WTC11 (cell line): ENCODE data around the gene SLC5A5. TPM values are rescaled to one million over a fixed set of nuclear protein-coding genes. Genes with fewer than 3 reads are reported as not detected.

Experiments
- ATAC-seq: fragments of 200-7000 bp; cut with Tn5 transposase; 2 replicates; pipeline ENCODE4 v1.10.0; 2021; ENCODE audit warnings: mild to moderate bottlenecking, moderate library complexity
- CTCF ChIA-PET: fragments of 300-600 bp; sonication (Branson Sonifier 250); formaldehyde crosslinking; loops from one replicate; lab custom pipeline; 2021; ENCODE audit warnings: antibody characterized with exemption; lab: Charles Lee
- POLR2A ChIA-PET: fragments of 350-600 bp; sonication (Branson Sonifier 250); formaldehyde crosslinking; loops from one replicate; lab custom pipeline; 2021; ENCODE audit warnings: antibody characterized with exemption; lab: Charles Lee
- DNase-seq: peaks from one replicate; pipeline ENCODE4 v3.0.0; 2021; ENCODE audit warnings: low spot score
- H3K27ac Mint-ChIP-seq: 2 replicates; pipeline ENCODE4 v1.8.0; 2021; ENCODE audit warnings: mixed read lengths
- H3K27me3 Mint-ChIP-seq: 2 replicates; pipeline ENCODE4 v1.8.0; 2021; ENCODE audit warnings: low read depth, mild to moderate bottlenecking, moderate library complexity, mixed read lengths
- H3K36me3 Mint-ChIP-seq: 2 replicates; pipeline ENCODE4 v1.8.0; 2021; ENCODE audit warnings: mixed read lengths
- H3K4me1 Mint-ChIP-seq: 2 replicates; pipeline ENCODE4 v1.8.0; 2022; ENCODE audit warnings: mixed read lengths
- H3K4me3 Mint-ChIP-seq: 2 replicates; pipeline ENCODE4 v1.8.0; 2021; ENCODE audit warnings: mild to moderate bottlenecking, moderate library complexity, mixed read lengths
- H3K9me3 Mint-ChIP-seq: 2 replicates; pipeline ENCODE4 v1.8.0; 2021; ENCODE audit warnings: mixed read lengths
- ATF1 ChIP-seq: sonication (generic); formaldehyde crosslinking; IDR thresholded peaks from 2 replicates; pipeline ENCODE4 v1.8.1; 2023; ENCODE audit warnings: mild to moderate bottlenecking, moderate library complexity, missing genetic modification reagents
- CBFB ChIP-seq: sonication (generic); formaldehyde crosslinking; IDR thresholded peaks from 2 replicates; pipeline ENCODE4 v1.8.1; 2022; ENCODE audit warnings: mild to moderate bottlenecking, low read depth, missing genetic modification reagents
- CREM ChIP-seq: sonication (generic); formaldehyde crosslinking; IDR thresholded peaks from 2 replicates; pipeline ENCODE4 v1.8.1; 2022; ENCODE audit warnings: mild to moderate bottlenecking, missing genetic modification reagents, moderate library complexity
- ELF4 ChIP-seq: sonication (generic); formaldehyde crosslinking; IDR thresholded peaks from 2 replicates; pipeline ENCODE4 v1.8.1; 2022; ENCODE audit warnings: low read depth, mild to moderate bottlenecking, moderate library complexity, missing genetic modification reagents
- EMX1 ChIP-seq: fragments of 250-450 bp; sonication (Bioruptor Pico); IDR thresholded peaks from 2 replicates; pipeline ENCODE4 v1.8.0; 2021; ENCODE audit warnings: mild to moderate bottlenecking
- FOXK1 ChIP-seq: sonication (generic); formaldehyde crosslinking; IDR thresholded peaks from 2 replicates; pipeline ENCODE4 v1.8.0; 2022; ENCODE audit warnings: mild to moderate bottlenecking, moderate library complexity, missing genetic modification reagents
- GABPB1 ChIP-seq: sonication (generic); formaldehyde crosslinking; IDR thresholded peaks from 2 replicates; pipeline ENCODE4 v1.8.1; 2023; ENCODE audit warnings: mild to moderate bottlenecking, missing genetic modification reagents
- IRF2 ChIP-seq: sonication (generic); formaldehyde crosslinking; IDR thresholded peaks from 2 replicates; pipeline ENCODE4 v1.8.0; 2022; ENCODE audit warnings: low read depth, missing genetic modification reagents, borderline replicate concordance
- JAZF1 ChIP-seq: fragments of 250-450 bp; sonication (Bioruptor Pico); IDR thresholded peaks from 2 replicates; pipeline ENCODE4 v1.9.0; 2021; ENCODE audit warnings: moderate library complexity, mild to moderate bottlenecking, inconsistent platforms
- SMAD3 ChIP-seq: sonication (generic); formaldehyde crosslinking; IDR thresholded peaks from 2 replicates; pipeline ENCODE4 v1.8.0; 2022; ENCODE audit warnings: missing genetic modification reagents, mild to moderate bottlenecking, borderline replicate concordance
- TEAD1 ChIP-seq: sonication (generic); formaldehyde crosslinking; IDR thresholded peaks from 2 replicates; pipeline ENCODE4 v1.8.0; 2022; ENCODE audit warnings: mild to moderate bottlenecking, missing genetic modification reagents
- TEAD4 ChIP-seq: sonication (generic); formaldehyde crosslinking; IDR thresholded peaks from 2 replicates; pipeline ENCODE4 v1.8.0; 2022; ENCODE audit warnings: mild to moderate bottlenecking, missing genetic modification reagents
- TP53 ChIP-seq: sonication (generic); formaldehyde crosslinking; IDR thresholded peaks from 2 replicates; pipeline ENCODE4 v1.8.1; 2023; ENCODE audit warnings: mild to moderate bottlenecking, missing genetic modification reagents
- ZBTB21 ChIP-seq: sonication (generic); formaldehyde crosslinking; IDR thresholded peaks from 2 replicates; pipeline ENCODE4 v1.8.1; 2023; ENCODE audit warnings: mild to moderate bottlenecking, missing genetic modification reagents, borderline replicate concordance
- ZNF232 ChIP-seq: sonication (generic); formaldehyde crosslinking; IDR thresholded peaks from 2 replicates; pipeline ENCODE4 v1.8.0; 2022; ENCODE audit warnings: mild to moderate bottlenecking, missing genetic modification reagents
- ZNF263 ChIP-seq: sonication (generic); formaldehyde crosslinking; IDR thresholded peaks from 2 replicates; pipeline ENCODE4 v1.8.1; 2022; ENCODE audit warnings: low read depth, mild to moderate bottlenecking, moderate library complexity, missing genetic modification reagents
- ZNF317 ChIP-seq: sonication (generic); formaldehyde crosslinking; IDR thresholded peaks from 2 replicates; pipeline ENCODE4 v1.8.1; 2023; ENCODE audit warnings: low read depth, mild to moderate bottlenecking, moderate library complexity, missing genetic modification reagents, borderline replicate concordance
- ZNF416 ChIP-seq: fragments of 250-450 bp; sonication (Bioruptor Pico); IDR thresholded peaks from 2 replicates; pipeline ENCODE4 v1.9.0; 2021; ENCODE audit warnings: mild to moderate bottlenecking, inconsistent platforms
- ZNF671 ChIP-seq: fragments of 250-450 bp; sonication (Bioruptor Pico); IDR thresholded peaks from 2 replicates; pipeline ENCODE4 v1.8.0; 2021; ENCODE audit warnings: mild to moderate bottlenecking
- total RNA-seq: library from RNA; stranded (reverse); gene quantifications from 3 replicates; pipeline ENCODE4 v1.2.3, GENCODE V29; 2021
- TF ChIP-seq, protein P1 (sequence below): fragments of 250-450 bp; sonication (Bioruptor Pico); IDR thresholded peaks from 2 replicates; pipeline ENCODE4 v1.8.0; 2021; ENCODE audit warnings: mild to moderate bottlenecking
- TF ChIP-seq, protein P2 (sequence below): fragments of 250-450 bp; sonication (Bioruptor Pico); IDR thresholded peaks from 2 replicates; pipeline ENCODE4 v1.9.0; 2021; ENCODE audit warnings: moderate library complexity, mild to moderate bottlenecking, inconsistent platforms, borderline replicate concordance
- TF ChIP-seq, protein P3 (sequence below): sonication (generic); formaldehyde crosslinking; IDR thresholded peaks from 2 replicates; pipeline ENCODE4 v1.8.1; 2022; ENCODE audit warnings: missing genetic modification reagents, borderline replicate concordance
- TF ChIP-seq, protein P4 (sequence below): sonication (generic); formaldehyde crosslinking; IDR thresholded peaks from 2 replicates; pipeline ENCODE4 v1.8.1; 2023; ENCODE audit warnings: mild to moderate bottlenecking, missing genetic modification reagents
- TF ChIP-seq, protein P5 (sequence below): sonication (generic); formaldehyde crosslinking; IDR thresholded peaks from 2 replicates; pipeline ENCODE4 v1.8.1; 2023; ENCODE audit warnings: mild to moderate bottlenecking, moderate library complexity, missing genetic modification reagents
- TF ChIP-seq, protein P6 (sequence below): sonication (generic); formaldehyde crosslinking; IDR thresholded peaks from 2 replicates; pipeline ENCODE4 v1.8.1; 2022; ENCODE audit warnings: low read depth, mild to moderate bottlenecking, moderate library complexity, missing genetic modification reagents, borderline replicate concordance

Gene SLC5A5
- total RNA-seq, 1 experiment from 2014 or later: 2.5 TPM

DNA sequence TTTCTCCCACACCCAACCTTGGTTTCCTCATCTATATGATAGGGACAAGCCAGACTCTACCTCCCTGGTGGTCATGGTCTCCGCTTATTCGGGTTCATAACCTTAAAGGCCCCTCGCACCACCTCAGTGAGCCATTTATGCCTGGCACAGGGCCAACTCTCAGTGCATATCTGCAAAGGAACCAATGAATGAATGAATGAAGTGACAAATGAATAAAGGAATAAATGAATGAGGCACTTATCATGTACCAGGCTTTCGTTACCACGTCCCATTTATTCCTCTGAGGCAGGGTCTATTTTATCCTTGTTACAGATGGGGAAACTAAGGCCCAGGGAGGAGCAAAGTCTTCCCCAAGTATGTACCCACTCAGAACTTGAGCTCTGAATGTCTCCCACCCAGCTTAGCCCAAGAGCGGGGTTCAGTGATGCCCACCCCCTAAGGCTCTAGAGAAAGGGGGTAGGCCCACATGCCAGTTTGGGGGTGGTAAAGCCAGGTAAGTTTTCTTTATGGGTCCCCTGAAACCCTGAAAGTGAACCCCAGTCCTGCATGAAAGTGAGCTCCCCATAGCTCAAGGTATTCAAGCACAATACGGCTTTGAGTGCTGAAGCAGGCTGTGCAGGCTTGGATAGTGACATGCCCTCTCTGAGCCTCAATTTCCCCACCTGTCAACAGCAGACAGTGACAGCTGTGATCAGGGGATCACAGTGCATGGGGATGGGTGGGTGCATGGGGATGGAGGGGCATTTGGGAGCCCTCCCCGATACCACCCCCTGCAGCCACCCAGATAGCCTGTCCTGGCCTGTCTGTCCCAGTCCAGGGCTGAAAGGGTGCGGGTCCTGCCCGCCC, 490 bp upstream of the SLC5A5 start (continued):
- TF ChIP-seq, protein P1, sequence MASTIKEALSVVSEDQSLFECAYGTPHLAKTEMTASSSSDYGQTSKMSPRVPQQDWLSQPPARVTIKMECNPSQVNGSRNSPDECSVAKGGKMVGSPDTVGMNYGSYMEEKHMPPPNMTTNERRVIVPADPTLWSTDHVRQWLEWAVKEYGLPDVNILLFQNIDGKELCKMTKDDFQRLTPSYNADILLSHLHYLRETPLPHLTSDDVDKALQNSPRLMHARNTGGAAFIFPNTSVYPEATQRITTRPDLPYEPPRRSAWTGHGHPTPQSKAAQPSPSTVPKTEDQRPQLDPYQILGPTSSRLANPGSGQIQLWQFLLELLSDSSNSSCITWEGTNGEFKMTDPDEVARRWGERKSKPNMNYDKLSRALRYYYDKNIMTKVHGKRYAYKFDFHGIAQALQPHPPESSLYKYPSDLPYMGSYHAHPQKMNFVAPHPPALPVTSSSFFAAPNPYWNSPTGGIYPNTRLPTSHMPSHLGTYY (CRISPR knock-in tag): no peak
- no peak for TF ChIP-seq TP53 (CRISPR knock-in tag)
- TF ChIP-seq, protein P2, sequence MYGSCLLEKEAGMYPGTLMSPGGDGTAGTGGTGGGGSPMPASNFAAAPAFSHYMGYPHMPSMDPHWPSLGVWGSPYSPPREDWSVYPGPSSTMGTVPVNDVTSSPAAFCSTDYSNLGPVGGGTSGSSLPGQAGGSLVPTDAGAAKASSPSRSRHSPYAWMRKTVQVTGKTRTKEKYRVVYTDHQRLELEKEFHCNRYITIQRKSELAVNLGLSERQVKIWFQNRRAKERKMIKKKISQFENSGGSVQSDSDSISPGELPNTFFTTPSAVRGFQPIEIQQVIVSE (CRISPR knock-in tag): no peak
- TF ChIP-seq, protein P3, sequence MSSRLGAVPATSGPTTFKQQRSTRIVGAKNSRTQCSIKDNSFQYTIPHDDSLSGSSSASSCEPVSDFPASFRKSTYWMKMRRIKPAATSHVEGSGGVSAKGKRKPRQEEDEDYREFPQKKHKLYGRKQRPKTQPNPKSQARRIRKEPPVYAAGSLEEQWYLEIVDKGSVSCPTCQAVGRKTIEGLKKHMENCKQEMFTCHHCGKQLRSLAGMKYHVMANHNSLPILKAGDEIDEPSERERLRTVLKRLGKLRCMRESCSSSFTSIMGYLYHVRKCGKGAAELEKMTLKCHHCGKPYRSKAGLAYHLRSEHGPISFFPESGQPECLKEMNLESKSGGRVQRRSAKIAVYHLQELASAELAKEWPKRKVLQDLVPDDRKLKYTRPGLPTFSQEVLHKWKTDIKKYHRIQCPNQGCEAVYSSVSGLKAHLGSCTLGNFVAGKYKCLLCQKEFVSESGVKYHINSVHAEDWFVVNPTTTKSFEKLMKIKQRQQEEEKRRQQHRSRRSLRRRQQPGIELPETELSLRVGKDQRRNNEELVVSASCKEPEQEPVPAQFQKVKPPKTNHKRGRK: no peak
- no peak for TF ChIP-seq SMAD3 (CRISPR knock-in tag)
- TF ChIP-seq TEAD4 (CRISPR knock-in tag): no peak
- TF ChIP-seq TEAD1 (CRISPR knock-in tag): no peak
- no peak for TF ChIP-seq FOXK1
- TF ChIP-seq, protein P4, sequence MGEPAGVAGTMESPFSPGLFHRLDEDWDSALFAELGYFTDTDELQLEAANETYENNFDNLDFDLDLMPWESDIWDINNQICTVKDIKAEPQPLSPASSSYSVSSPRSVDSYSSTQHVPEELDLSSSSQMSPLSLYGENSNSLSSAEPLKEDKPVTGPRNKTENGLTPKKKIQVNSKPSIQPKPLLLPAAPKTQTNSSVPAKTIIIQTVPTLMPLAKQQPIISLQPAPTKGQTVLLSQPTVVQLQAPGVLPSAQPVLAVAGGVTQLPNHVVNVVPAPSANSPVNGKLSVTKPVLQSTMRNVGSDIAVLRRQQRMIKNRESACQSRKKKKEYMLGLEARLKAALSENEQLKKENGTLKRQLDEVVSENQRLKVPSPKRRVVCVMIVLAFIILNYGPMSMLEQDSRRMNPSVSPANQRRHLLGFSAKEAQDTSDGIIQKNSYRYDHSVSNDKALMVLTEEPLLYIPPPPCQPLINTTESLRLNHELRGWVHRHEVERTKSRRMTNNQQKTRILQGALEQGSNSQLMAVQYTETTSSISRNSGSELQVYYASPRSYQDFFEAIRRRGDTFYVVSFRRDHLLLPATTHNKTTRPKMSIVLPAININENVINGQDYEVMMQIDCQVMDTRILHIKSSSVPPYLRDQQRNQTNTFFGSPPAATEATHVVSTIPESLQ (CRISPR knock-in tag): no peak
- TF ChIP-seq ZNF317: no peak
- no peak for TF ChIP-seq CBFB (CRISPR knock-in tag)
- no peak for TF ChIP-seq ZNF416 (CRISPR knock-in tag)

DNA sequence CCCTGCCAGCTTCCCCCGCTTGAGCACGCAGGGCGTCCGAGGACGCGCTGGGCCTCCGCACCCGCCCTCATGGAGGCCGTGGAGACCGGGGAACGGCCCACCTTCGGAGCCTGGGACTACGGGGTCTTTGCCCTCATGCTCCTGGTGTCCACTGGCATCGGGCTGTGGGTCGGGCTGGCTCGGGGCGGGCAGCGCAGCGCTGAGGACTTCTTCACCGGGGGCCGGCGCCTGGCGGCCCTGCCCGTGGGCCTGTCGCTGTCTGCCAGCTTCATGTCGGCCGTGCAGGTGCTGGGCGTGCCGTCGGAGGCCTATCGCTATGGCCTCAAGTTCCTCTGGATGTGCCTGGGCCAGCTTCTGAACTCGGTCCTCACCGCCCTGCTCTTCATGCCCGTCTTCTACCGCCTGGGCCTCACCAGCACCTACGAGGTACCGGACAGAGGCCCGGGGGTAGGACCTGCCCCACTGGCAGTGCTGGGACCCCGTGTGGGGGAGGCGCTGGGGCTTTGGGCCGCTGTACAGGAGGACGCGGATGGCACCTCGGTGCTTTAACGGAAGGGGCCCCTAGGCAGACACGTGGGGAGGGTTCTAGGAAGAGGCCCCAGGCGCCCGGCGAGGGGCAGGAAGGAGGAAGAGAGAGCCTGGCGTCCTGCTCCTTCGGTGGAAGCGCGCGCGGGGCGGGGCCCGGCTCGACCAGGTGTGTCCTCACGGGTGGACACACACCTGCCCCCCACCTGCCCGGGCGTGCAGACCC, 681 bp downstream of the SLC5A5 start:
- DNase-seq (no peak), ATAC-seq (no peak)
- H3K4me3 Mint-ChIP-seq: no peak overlapping the region
- no peaks in the 10 kb centered on the region for H3K9me3 Mint-ChIP-seq
- POLR2A ChIA-PET: interaction anchor here (0.7 to 3.1 kb wide), 2 partner anchors 13 to 60 kb away, joined by 4 to 23 read pairs; partner anchors contain the start of genes CCDC124 and RPL18A
- no peak overlapping the region for H3K27ac Mint-ChIP-seq
- no peaks in the 10 kb centered on the region for H3K36me3 Mint-ChIP-seq
- H3K4me1 Mint-ChIP-seq: peaks cover 21% of the 10 kb centered on the region
- CTCF ChIA-PET: interaction anchor here (0.6 to 6.0 kb wide), 11 partner anchors 13 to 526 kb away, joined by 3 to 173 read pairs (median 9); partner anchors contain the start of genes CCDC124 and RPL18A
- peaks cover 13% of the 10 kb centered on the region for H3K27me3 Mint-ChIP-seq
- TF ChIP-seq ZBTB21 (CRISPR knock-in tag): no peak
- TF ChIP-seq IRF2: no peak
- no peak for TF ChIP-seq ELF4 (CRISPR knock-in tag)
- TF ChIP-seq ATF1: no peak
- TF ChIP-seq, protein P5, sequence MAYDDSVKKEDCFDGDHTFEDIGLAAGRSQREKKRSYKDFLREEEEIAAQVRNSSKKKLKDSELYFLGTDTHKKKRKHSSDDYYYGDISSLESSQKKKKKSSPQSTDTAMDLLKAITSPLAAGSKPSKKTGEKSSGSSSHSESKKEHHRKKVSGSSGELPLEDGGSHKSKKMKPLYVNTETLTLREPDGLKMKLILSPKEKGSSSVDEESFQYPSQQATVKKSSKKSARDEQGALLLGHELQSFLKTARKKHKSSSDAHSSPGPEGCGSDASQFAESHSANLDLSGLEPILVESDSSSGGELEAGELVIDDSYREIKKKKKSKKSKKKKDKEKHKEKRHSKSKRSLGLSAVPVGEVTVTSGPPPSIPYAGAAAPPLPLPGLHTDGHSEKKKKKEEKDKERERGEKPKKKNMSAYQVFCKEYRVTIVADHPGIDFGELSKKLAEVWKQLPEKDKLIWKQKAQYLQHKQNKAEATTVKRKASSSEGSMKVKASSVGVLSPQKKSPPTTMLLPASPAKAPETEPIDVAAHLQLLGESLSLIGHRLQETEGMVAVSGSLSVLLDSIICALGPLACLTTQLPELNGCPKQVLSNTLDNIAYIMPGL (CRISPR knock-in tag): no peak
- no peak for TF ChIP-seq ZNF232
- no peak for TF ChIP-seq ZNF671 (CRISPR knock-in tag)
- no peak for TF ChIP-seq CBFB (CRISPR knock-in tag)
- TF ChIP-seq ZNF263: no peak
- no peak for TF ChIP-seq EMX1 (CRISPR knock-in tag)
- TF ChIP-seq, protein P6, sequence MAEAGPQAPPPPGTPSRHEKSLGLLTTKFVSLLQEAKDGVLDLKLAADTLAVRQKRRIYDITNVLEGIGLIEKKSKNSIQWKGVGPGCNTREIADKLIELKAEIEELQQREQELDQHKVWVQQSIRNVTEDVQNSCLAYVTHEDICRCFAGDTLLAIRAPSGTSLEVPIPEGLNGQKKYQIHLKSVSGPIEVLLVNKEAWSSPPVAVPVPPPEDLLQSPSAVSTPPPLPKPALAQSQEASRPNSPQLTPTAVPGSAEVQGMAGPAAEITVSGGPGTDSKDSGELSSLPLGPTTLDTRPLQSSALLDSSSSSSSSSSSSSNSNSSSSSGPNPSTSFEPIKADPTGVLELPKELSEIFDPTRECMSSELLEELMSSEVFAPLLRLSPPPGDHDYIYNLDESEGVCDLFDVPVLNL (CRISPR knock-in tag): no peak
- TF ChIP-seq ZNF416 (CRISPR knock-in tag): no peak
- TF ChIP-seq CREM (CRISPR knock-in tag): no peak
- no peak for TF ChIP-seq SMAD3 (CRISPR knock-in tag)
- no peak for TF ChIP-seq GABPB1 (CRISPR knock-in tag)
- no peak for TF ChIP-seq JAZF1 (CRISPR knock-in tag)
